ENCODE measurements around the gene ABCA5.

Gene ABCA5

GRCh38 chr17:69327060-69327831, at the start of gene ABCA5:
Gene ABCA5 (minus strand): TSS chr17:69327133. CDS start chr17:69314415, 12,718 bp downstream.
- peak; percentile 88 for DNase-seq (ENCODE audit: extremely low spot score, insufficient read length, low read depth)
- peak; percentile 95 for FAIRE-seq

GRCh38 chr17:69375229-69375628, 48.3 kb upstream of the ABCA5 start:
- FAIRE-seq = no peak
- DNase-seq (ENCODE audit: extremely low spot score, insufficient read length, low read depth) = no peak

- no peak for FAIRE-seq
- no peak for DNase-seq (ENCODE audit: extremely low spot score, insufficient read length, low read depth)
These were observed 46.1 kb upstream of the ABCA5 start for GRCh38 chr17:69373069-69373468.

- no peak for DNase-seq (ENCODE audit: extremely low spot score, insufficient read length, low read depth)
These were observed 40.4 kb upstream of the ABCA5 start for GRCh38 chr17:69367298-69367697.

GRCh38 chr17:69363488-69364210, 36.7 kb upstream of the ABCA5 start:
- FAIRE-seq = no peak
- DNase-seq (ENCODE audit: extremely low spot score, insufficient read length, low read depth) = no peak

More at GRCh38 chr17:69367298-69367697, 40.4 kb upstream of the ABCA5 start:
- FAIRE-seq = peak; percentile 35

- FAIRE-seq (no peak), DNase-seq (ENCODE audit: extremely low spot score, insufficient read length, low read depth) (no peak)
These were observed 34.2 kb upstream of the ABCA5 start for GRCh38 chr17:69361156-69361555.

GRCh38 chr17:69358688-69359596, 32.0 kb upstream of the ABCA5 start:
- no peak for DNase-seq (ENCODE audit: extremely low spot score, insufficient read length, low read depth)
- no peak for FAIRE-seq

- FAIRE-seq = no peak
- DNase-seq (ENCODE audit: extremely low spot score, insufficient read length, low read depth) = no peak
These were observed 30.8 kb upstream of the ABCA5 start for GRCh38 chr17:69357701-69358100.

- no peak for DNase-seq (ENCODE audit: extremely low spot score, insufficient read length, low read depth)
- FAIRE-seq = no peak
These were observed 29.7 kb upstream of the ABCA5 start for GRCh38 chr17:69356625-69357024.

GRCh38 chr17:69350911-69351310, 24.0 kb upstream of the ABCA5 start:
- DNase-seq (ENCODE audit: extremely low spot score, insufficient read length, low read depth) = no peak
- FAIRE-seq = no peak

- FAIRE-seq (no peak), DNase-seq (ENCODE audit: extremely low spot score, insufficient read length, low read depth) (no peak)
These were observed 21.5 kb upstream of the ABCA5 start for GRCh38 chr17:69348429-69348828.

GRCh38 chr17:69346766-69347165, 19.8 kb upstream of the ABCA5 start:
- FAIRE-seq (no peak), DNase-seq (ENCODE audit: extremely low spot score, insufficient read length, low read depth) (no peak)

- DNase-seq (ENCODE audit: extremely low spot score, insufficient read length, low read depth) (no peak), FAIRE-seq (no peak)
These were observed 18.0 kb upstream of the ABCA5 start for GRCh38 chr17:69344939-69345338.

GRCh38 chr17:69342896-69343644, 16.1 kb upstream of the ABCA5 start:
- FAIRE-seq (no peak), DNase-seq (ENCODE audit: extremely low spot score, insufficient read length, low read depth) (no peak)

- DNase-seq (ENCODE audit: extremely low spot score, insufficient read length, low read depth) = no peak
- no peak for FAIRE-seq
These were observed 13.0 kb upstream of the ABCA5 start for GRCh38 chr17:69339937-69340336.

- FAIRE-seq (no peak), DNase-seq (ENCODE audit: extremely low spot score, insufficient read length, low read depth) (no peak)
These were observed 10.1 kb upstream of the ABCA5 start for GRCh38 chr17:69336996-69337395.

GRCh38 chr17:69336580-69336979, 9.6 kb upstream of the ABCA5 start:
- FAIRE-seq (no peak), DNase-seq (ENCODE audit: extremely low spot score, insufficient read length, low read depth) (no peak)

- no peak for FAIRE-seq
These were observed 8.1 kb upstream of the ABCA5 start for GRCh38 chr17:69335058-69335457.

GRCh38 chr17:69333561-69333960, 6.6 kb upstream of the ABCA5 start:
- DNase-seq (ENCODE audit: extremely low spot score, insufficient read length, low read depth) (no peak), FAIRE-seq (no peak)

More at GRCh38 chr17:69335058-69335457, 8.1 kb upstream of the ABCA5 start:
- DNase-seq (ENCODE audit: extremely low spot score, insufficient read length, low read depth) = no peak

GRCh38 chr17:69331756-69332155, 4.8 kb upstream of the ABCA5 start:
- no peak for FAIRE-seq
- DNase-seq (ENCODE audit: extremely low spot score, insufficient read length, low read depth) = no peak

All from GM18507 (cell line).